Measurements from ENCODE around the gene PRDM16.
A peak's percentile ranks its signal among the peaks of the same experiment; 100 is the strongest.

Gene PRDM16

GRCh38 chr1:3338725-3339070 is 269.7 kb downstream of the PRDM16 start:
- no peak overlapping the region for H2BK5ac ChIP-seq (ENCODE audit: low read length)
- H3K79me1 ChIP-seq (ENCODE audit: low read depth, low read length): no peaks in the 10 kb centered on the region
- no CpG with 5 or more reads among the region's 4 CpGs for WGBS, 2 donors (ENCODE audit: extremely low coverage in 2 of 2, insufficient read length in 2 of 2, insufficient replicate concordance in 1 of 2)

GRCh38 chr1:3339856-3340255 is 270.9 kb downstream of the PRDM16 start:
- Histone ChIP-seq H2AK5ac (ENCODE audit: low read depth, low read length) (peak overlapping the region; percentile 67), H3K23ac (ENCODE audit: low read depth, low read length, poor library complexity) (no peak overlapping the region), H3K36me3 (replicated peaks in 1 of 2; ENCODE audit: control insufficient read depth in 2 of 2, insufficient read depth in 2 of 2, low read length in 2 of 2) (peaks cover 0 to 6% of the 10 kb centered on the region in 2 donors), H3K9ac (ENCODE audit: low read depth, low read length, poor library complexity) (no peak overlapping the region), H3K4ac (ENCODE audit: low read length) (no peak overlapping the region), H3K9me3 (replicated peaks in 1 of 2; ENCODE audit: control insufficient read depth in 2 of 2, insufficient read depth in 1 of 2, low read depth in 1 of 2, low read length in 2 of 2) (peaks cover 5 to 20% of the 10 kb centered on the region in 2 donors), H2BK15ac (ENCODE audit: low read length) (no peak overlapping the region), H3K14ac (ENCODE audit: low read length) (no peak overlapping the region), H2BK5ac (ENCODE audit: low read length) (peak overlapping the region; percentile 43), H3K79me1 (ENCODE audit: low read depth, low read length) (no peaks in the 10 kb centered on the region), H3K27me3 (ENCODE audit: control insufficient read depth in 3 of 3, insufficient read depth in 3 of 3, low read depth in 1 of 3, low read length in 3 of 3) (peaks cover 0 to 9% (median 0%) of the 10 kb centered on the region in 3 experiments), H3K4me2 (ENCODE audit: insufficient read depth, low read length, poor library complexity, severe bottlenecking) (no peak overlapping the region), H2BK120ac (ENCODE audit: low read depth, low read length) (no peak overlapping the region), H2BK12ac (ENCODE audit: low read length) (peak overlapping the region; percentile 19), H4K91ac (ENCODE audit: low read depth, low read length, poor library complexity) (no peak overlapping the region), H3K4me3 (ENCODE audit: low read length in 2 of 2) (no peak overlapping the region), H2AFZ (ENCODE audit: low read length) (no peak overlapping the region), H4K8ac (ENCODE audit: low read depth, low read length) (no peak overlapping the region), H3K18ac (ENCODE audit: low read length) (peak overlapping the region; percentile 54), H3K27ac (replicated peaks; ENCODE audit: low read length) (no peak overlapping the region), H3K4me1 (ENCODE audit: control insufficient read depth in 2 of 2, insufficient read depth in 1 of 2, low read depth in 1 of 2, low read length in 2 of 2) (peaks cover 0 to 5% of the 10 kb centered on the region in 2 donors)
- no peak for DNase-seq (ENCODE audit: low spot score)
- no CpG with 5 or more reads among the region's 12 CpGs for WGBS, 2 donors (ENCODE audit: extremely low coverage in 2 of 2, insufficient read length in 2 of 2, insufficient replicate concordance in 1 of 2)

More at GRCh38 chr1:3338725-3339070, 269.7 kb downstream of the PRDM16 start:
- Histone ChIP-seq H3K27ac (replicated peaks; ENCODE audit: low read length) (no peak overlapping the region), H3K27me3 (ENCODE audit: control insufficient read depth in 3 of 3, insufficient read depth in 3 of 3, low read depth in 1 of 3, low read length in 3 of 3) (peaks cover 0 to 9% (median 0%) of the 10 kb centered on the region in 3 experiments), H4K8ac (ENCODE audit: low read depth, low read length) (no peak overlapping the region), H2AFZ (ENCODE audit: low read length) (no peak overlapping the region), H2AK5ac (ENCODE audit: low read depth, low read length) (peak overlapping the region; percentile 48), H3K18ac (ENCODE audit: low read length) (peak overlapping the region; percentile 6), H3K4me3 (ENCODE audit: low read length in 2 of 2) (no peak overlapping the region), H3K23ac (ENCODE audit: low read depth, low read length, poor library complexity) (no peak overlapping the region), H3K14ac (ENCODE audit: low read length) (no peak overlapping the region), H2BK120ac (ENCODE audit: low read depth, low read length) (no peak overlapping the region), H3K9ac (ENCODE audit: low read depth, low read length, poor library complexity) (no peak overlapping the region), H2BK12ac (ENCODE audit: low read length) (no peak overlapping the region), H3K36me3 (replicated peaks in 1 of 2; ENCODE audit: control insufficient read depth in 2 of 2, insufficient read depth in 2 of 2, low read length in 2 of 2) (peaks cover 0 to 6% of the 10 kb centered on the region in 2 donors), H3K4me1 (ENCODE audit: control insufficient read depth in 2 of 2, insufficient read depth in 1 of 2, low read depth in 1 of 2, low read length in 2 of 2) (peaks cover 0 to 5% of the 10 kb centered on the region in 2 donors), H3K4ac (ENCODE audit: low read length) (no peak overlapping the region), H2BK15ac (ENCODE audit: low read length) (no peak overlapping the region), H4K91ac (ENCODE audit: low read depth, low read length, poor library complexity) (no peak overlapping the region), H3K9me3 (replicated peaks in 1 of 2; ENCODE audit: control insufficient read depth in 2 of 2, insufficient read depth in 1 of 2, low read depth in 1 of 2, low read length in 2 of 2) (peaks cover 5 to 18% of the 10 kb centered on the region in 2 donors), H3K4me2 (ENCODE audit: insufficient read depth, low read length, poor library complexity, severe bottlenecking) (no peak overlapping the region)
- DNase-seq (ENCODE audit: low spot score): no peak

GRCh38 chr1:3340548-3341235 is 271.7 kb downstream of the PRDM16 start:
- Histone ChIP-seq H2AFZ (ENCODE audit: low read length) (no peak overlapping the region), H3K14ac (ENCODE audit: low read length) (peak overlapping the region; percentile 60), H3K9ac (ENCODE audit: low read depth, low read length, poor library complexity) (no peak overlapping the region), H3K23ac (ENCODE audit: low read depth, low read length, poor library complexity) (no peak overlapping the region), H3K79me1 (ENCODE audit: low read depth, low read length) (no peaks in the 10 kb centered on the region), H3K4me2 (ENCODE audit: insufficient read depth, low read length, poor library complexity, severe bottlenecking) (no peak overlapping the region), H3K4me1 (ENCODE audit: control insufficient read depth in 2 of 2, insufficient read depth in 1 of 2, low read depth in 1 of 2, low read length in 2 of 2) (peaks cover 0 to 5% of the 10 kb centered on the region in 2 donors), H2BK15ac (ENCODE audit: low read length) (no peak overlapping the region), H2BK12ac (ENCODE audit: low read length) (no peak overlapping the region), H3K27me3 (ENCODE audit: control insufficient read depth in 3 of 3, insufficient read depth in 3 of 3, low read depth in 1 of 3, low read length in 3 of 3) (peaks cover 0 to 9% (median 0%) of the 10 kb centered on the region in 3 experiments), H2BK120ac (ENCODE audit: low read depth, low read length) (no peak overlapping the region), H4K8ac (ENCODE audit: low read depth, low read length) (no peak overlapping the region), H3K4me3 (ENCODE audit: low read length in 2 of 2) (no peak overlapping the region), H3K9me3 (replicated peaks in 1 of 2; ENCODE audit: control insufficient read depth in 2 of 2, insufficient read depth in 1 of 2, low read depth in 1 of 2, low read length in 2 of 2) (peaks cover 5 to 22% of the 10 kb centered on the region in 2 donors), H2AK5ac (ENCODE audit: low read depth, low read length) (peak overlapping the region; percentile 17), H4K91ac (ENCODE audit: low read depth, low read length, poor library complexity) (no peak overlapping the region), H3K18ac (ENCODE audit: low read length) (peak overlapping the region; percentile 44), H3K27ac (replicated peaks; ENCODE audit: low read length) (no peak overlapping the region), H3K36me3 (replicated peaks in 1 of 2; ENCODE audit: control insufficient read depth in 2 of 2, insufficient read depth in 2 of 2, low read length in 2 of 2) (peaks cover 0 to 6% of the 10 kb centered on the region in 2 donors), H3K4ac (ENCODE audit: low read length) (no peak overlapping the region), H2BK5ac (ENCODE audit: low read length) (peak overlapping the region; percentile 20)
- no peak for DNase-seq (ENCODE audit: low spot score)
- WGBS, 2 donors (ENCODE audit: extremely low coverage in 2 of 2, insufficient read length in 2 of 2, insufficient replicate concordance in 1 of 2): no CpG with 5 or more reads among the region's 17 CpGs

GRCh38 chr1:3341236-3341994 is 272.4 kb downstream of the PRDM16 start:
- no peak overlapping the region for H3K27ac ChIP-seq (replicated peaks; ENCODE audit: low read length)
- H2BK120ac ChIP-seq (ENCODE audit: low read depth, low read length): no peak overlapping the region
- H2AFZ ChIP-seq (ENCODE audit: low read length): no peak overlapping the region
- H3K14ac ChIP-seq (ENCODE audit: low read length): no peak overlapping the region
- H2BK15ac ChIP-seq (ENCODE audit: low read length): no peak overlapping the region
- H3K36me3 ChIP-seq (replicated peaks in 1 of 2; ENCODE audit: control insufficient read depth in 2 of 2, insufficient read depth in 2 of 2, low read length in 2 of 2): peaks cover 0 to 2% of the 10 kb centered on the region in 2 donors
- peak overlapping the region; percentile 20 for H2BK5ac ChIP-seq (ENCODE audit: low read length)
- H2BK12ac ChIP-seq (ENCODE audit: low read length): no peak overlapping the region
- H3K9ac ChIP-seq (ENCODE audit: low read depth, low read length, poor library complexity): no peak overlapping the region
- peak overlapping the region; percentile 40 for H3K18ac ChIP-seq (ENCODE audit: low read length)
- peak overlapping the region; percentile 17 for H2AK5ac ChIP-seq (ENCODE audit: low read depth, low read length)
- H3K23ac ChIP-seq (ENCODE audit: low read depth, low read length, poor library complexity): no peak overlapping the region
- peaks cover 0 to 5% of the 10 kb centered on the region in 2 donors for H3K4me1 ChIP-seq (ENCODE audit: control insufficient read depth in 2 of 2, insufficient read depth in 1 of 2, low read depth in 1 of 2, low read length in 2 of 2)
- H3K4me2 ChIP-seq (ENCODE audit: insufficient read depth, low read length, poor library complexity, severe bottlenecking): no peak overlapping the region
- H3K79me1 ChIP-seq (ENCODE audit: low read depth, low read length): no peaks in the 10 kb centered on the region
- DNase-seq (ENCODE audit: low spot score): no peak
- H3K9me3 ChIP-seq (replicated peaks in 1 of 2; ENCODE audit: control insufficient read depth in 2 of 2, insufficient read depth in 1 of 2, low read depth in 1 of 2, low read length in 2 of 2): peaks cover 4 to 17% of the 10 kb centered on the region in 2 donors
- no peak overlapping the region for H4K91ac ChIP-seq (ENCODE audit: low read depth, low read length, poor library complexity)
- WGBS, 2 donors (ENCODE audit: extremely low coverage in 2 of 2, insufficient read length in 2 of 2, insufficient replicate concordance in 1 of 2): no CpG with 5 or more reads among the region's 26 CpGs
- H3K4ac ChIP-seq (ENCODE audit: low read length): no peak overlapping the region
- H4K8ac ChIP-seq (ENCODE audit: low read depth, low read length): no peak overlapping the region
- H3K27me3 ChIP-seq (ENCODE audit: control insufficient read depth in 3 of 3, insufficient read depth in 3 of 3, low read depth in 1 of 3, low read length in 3 of 3): peaks cover 0 to 9% (median 0%) of the 10 kb centered on the region in 3 experiments
- H3K4me3 ChIP-seq (ENCODE audit: low read length in 2 of 2): no peak overlapping the region

Measured in neuronal stem cell (in vitro differentiated cells).